AG04449 (cell line): ENCODE data around the gene CARD19.

Experiments used
- CTCF ChIA-PET: fragments of 350-600 bp; formaldehyde crosslinking; extraction: SDS; loops from one replicate; lab custom pipeline; 2021; ENCODE audit warnings: antibody characterized with exemption; lab: Yijun Ruan, JAX
- POLR2A ChIA-PET: fragments of 400-600, 350-600 bp; formaldehyde crosslinking; extraction: SDS; loops from one replicate; lab custom pipeline; 2020; ENCODE audit warnings: antibody characterized with exemption, inconsistent platforms; lab: Yijun Ruan, JAX
- DNase-seq: peaks from one replicate; pipeline ENCODE4 v3.0.0-alpha.2; 2010; ENCODE audit warnings: low read depth, low spot score
- H3K4me3 ChIP-seq: 2 replicates; pipeline ENCODE4 v1.5.1; 2011; ENCODE audit warnings: low read depth, mild to moderate bottlenecking, control low read depth, low read length
- TF ChIP-seq, protein P1 (sequence below): IDR thresholded peaks from one replicate; pipeline ENCODE4 v1.5.1; 2011; ENCODE audit warnings: mild to moderate bottlenecking, moderate library complexity, low read length, control low read depth, inconsistent platforms; ENCODE audit not compliant: insufficient read depth; ENCODE audit errors: missing control alignments

CARD19 gene

DNA sequence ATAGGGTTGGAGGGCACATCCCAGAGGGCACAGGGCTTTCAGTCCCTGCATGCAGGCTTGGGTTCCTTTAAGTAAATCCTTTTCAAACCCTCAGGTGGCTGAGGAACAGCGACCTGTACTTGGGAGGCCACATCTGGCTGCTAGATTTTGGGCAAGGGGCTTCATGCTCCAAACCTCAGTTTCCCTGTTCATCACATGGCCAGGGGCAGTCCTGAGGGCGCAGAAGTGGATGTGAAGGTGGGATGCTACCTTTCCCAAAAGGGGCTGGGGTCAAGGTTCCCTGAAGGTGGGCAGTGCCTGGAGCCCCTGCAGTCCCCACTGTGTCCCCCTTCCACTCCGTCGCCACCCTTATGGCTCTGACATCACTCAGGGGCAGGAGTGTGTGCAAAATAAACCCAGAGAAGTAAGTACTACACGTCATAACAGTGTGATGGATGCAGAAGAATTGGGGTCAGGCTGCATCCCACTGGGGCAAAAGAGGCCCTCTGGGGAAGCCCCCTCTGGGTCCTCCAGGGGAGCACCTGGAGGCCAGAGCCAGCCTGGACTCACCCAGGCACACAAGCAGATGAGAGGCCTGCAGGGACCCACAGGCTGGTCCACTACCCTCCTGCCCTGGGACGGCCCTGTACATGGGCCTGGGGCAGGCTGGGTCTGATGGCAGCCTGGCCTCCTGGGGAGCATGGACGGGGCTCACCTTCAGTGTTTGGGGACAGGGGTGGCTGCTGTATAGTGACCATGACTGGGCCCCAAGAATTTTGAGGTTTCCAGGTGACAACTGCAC lies 1.9 kb upstream of the CARD19 start:
- no peak for DNase-seq
- TF ChIP-seq, protein P1, sequence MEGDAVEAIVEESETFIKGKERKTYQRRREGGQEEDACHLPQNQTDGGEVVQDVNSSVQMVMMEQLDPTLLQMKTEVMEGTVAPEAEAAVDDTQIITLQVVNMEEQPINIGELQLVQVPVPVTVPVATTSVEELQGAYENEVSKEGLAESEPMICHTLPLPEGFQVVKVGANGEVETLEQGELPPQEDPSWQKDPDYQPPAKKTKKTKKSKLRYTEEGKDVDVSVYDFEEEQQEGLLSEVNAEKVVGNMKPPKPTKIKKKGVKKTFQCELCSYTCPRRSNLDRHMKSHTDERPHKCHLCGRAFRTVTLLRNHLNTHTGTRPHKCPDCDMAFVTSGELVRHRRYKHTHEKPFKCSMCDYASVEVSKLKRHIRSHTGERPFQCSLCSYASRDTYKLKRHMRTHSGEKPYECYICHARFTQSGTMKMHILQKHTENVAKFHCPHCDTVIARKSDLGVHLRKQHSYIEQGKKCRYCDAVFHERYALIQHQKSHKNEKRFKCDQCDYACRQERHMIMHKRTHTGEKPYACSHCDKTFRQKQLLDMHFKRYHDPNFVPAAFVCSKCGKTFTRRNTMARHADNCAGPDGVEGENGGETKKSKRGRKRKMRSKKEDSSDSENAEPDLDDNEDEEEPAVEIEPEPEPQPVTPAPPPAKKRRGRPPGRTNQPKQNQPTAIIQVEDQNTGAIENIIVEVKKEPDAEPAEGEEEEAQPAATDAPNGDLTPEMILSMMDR = no peak
- CTCF ChIA-PET = no interaction called here
- POLR2A ChIA-PET = no interaction called here
- no peak overlapping the region for H3K4me3 ChIP-seq

DNA sequence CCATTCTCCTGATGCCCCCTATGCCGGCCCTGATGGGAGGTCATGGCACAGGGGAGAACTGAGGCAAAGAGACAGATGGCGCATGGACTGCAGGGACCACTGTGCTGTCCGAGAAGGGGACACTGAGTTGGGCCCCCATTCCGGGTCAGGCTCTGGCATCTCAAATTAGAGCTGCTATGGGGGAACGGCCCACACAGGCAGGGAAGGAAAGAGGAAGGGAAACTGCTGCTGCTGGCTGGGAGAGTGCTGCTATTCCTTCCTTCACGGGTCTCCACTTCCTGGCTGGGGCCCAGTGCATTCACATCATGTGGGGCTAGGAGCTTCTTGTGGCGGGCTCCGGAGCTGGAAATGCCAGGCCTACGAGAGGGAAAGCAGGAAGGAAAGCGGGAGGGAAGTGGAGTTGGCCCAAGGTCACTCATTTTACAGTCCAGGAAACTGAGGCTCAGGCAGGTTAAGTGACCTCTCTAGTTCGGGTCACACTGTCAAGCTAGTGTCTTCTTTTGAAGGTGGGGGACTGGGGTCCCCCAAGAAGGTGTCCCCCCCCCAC lies 1.3 kb upstream of the CARD19 start:
- CTCF ChIA-PET = interaction anchor here (2.6 kb wide), 1 partner anchor 12 kb away, joined by 11 read pairs; no protein-coding TSS in a partner anchor

DNA sequence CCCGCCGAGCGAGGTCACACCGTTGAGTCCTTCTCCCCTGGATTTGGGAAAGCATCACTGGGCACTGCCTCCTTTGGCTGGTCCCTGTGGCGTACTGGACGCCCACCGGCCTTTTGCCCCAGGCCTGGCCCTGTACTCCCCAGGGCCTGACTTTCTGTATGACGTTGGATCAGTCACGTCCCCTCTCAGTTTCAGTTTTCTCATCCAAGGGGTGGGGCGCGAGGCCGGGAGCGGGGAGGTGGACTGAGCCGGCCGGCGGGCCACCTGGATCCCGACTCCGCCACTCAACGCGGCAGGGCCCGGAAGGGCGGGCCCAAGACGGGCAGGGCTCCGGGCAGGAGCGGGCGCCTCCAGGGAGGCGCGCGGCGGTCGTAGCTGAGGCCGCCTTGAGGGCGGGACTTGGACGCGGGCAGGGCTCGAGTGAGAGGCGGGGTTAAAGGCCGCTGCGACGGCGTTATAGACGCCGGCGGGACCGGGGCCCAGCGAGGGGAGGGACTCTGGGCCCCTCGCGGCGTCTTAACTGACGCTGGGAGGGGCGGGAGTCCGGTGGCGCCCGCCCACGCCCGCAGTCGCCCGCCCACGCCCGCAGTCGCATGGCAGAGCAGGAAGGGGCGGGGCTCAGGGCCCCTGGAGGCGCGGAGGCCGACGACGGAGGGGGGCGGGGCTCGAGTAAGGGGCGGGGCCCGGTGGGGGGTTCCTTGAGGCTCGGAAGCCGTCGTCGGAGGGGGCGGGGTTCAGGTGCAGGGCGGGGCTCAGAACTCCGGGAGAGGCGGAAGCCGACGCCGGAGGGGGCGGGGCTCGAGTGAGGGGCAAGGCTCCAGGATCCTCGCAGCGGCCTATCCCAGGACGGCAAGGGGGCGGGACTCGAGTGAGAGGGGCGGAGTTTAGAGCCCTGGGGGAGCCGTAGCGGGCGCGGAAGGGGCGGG lies 549 bp upstream of the CARD19 start:
- TF ChIP-seq, protein P1 = no peak
- DNase-seq = peak; percentile 85
- H3K4me3 ChIP-seq = peak overlapping the region; percentile 57
- CTCF ChIA-PET = interaction anchor here (2.6 to 4.7 kb wide), 2 partner anchors 12 to 14 kb away, joined by 11 to 43 read pairs; no protein-coding TSS in a partner anchor
- POLR2A ChIA-PET = interaction anchor here (0.7 to 1.4 kb wide), 4 partner anchors 12 to 61 kb away, joined by 3 to 4 read pairs (median 4); partner anchors contain the start of gene NINJ1

More for the DNA sequence above, 1.3 kb upstream of the CARD19 start:
- POLR2A ChIA-PET = interaction anchor here (0.7 to 1.4 kb wide), 4 partner anchors 13 to 62 kb away, joined by 3 to 4 read pairs (median 4); partner anchors contain the start of gene NINJ1
- H3K4me3 ChIP-seq = peak overlapping the region; percentile 57; the same call in 1 of the 2 replicates
- TF ChIP-seq, protein P1 = no peak
- DNase-seq = no peak

DNA sequence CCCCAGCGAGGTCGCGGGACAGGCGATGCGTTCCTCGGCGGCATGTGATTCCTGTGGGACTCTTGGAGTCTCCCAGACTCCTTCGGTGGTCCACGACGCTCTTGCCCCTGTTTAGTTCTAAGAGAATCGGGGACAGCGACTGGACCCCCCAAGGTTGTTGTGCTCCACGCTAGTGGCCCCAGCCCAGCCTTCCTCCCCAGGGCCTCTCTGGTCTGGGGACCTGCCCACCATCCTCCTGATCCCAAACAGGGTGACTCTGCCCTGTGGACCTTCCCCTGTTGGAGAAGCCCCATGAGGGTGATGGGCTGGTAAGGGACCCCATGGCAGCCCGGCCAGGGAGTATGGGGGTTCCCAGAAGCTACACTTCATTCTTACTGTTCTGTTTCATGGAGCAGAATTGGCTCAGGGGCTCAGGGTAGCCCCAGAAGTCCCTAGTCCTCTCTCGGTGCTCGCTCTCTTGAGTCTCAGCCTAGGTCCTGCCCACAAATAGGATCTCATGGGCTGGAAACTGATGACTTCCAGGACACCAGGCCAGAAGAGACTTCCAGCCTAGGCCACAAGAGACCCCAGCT lies 880 bp downstream of the CARD19 start:
- POLR2A ChIA-PET = no interaction called here
- DNase-seq = no peak
- TF ChIP-seq, protein P1 = no peak
- H3K4me3 ChIP-seq = peak overlapping the region; percentile 77
- CTCF ChIA-PET = interaction anchor here (2.6 to 4.7 kb wide), 2 partner anchors 10 to 13 kb away, joined by 11 to 43 read pairs; no protein-coding TSS in a partner anchor

DNA sequence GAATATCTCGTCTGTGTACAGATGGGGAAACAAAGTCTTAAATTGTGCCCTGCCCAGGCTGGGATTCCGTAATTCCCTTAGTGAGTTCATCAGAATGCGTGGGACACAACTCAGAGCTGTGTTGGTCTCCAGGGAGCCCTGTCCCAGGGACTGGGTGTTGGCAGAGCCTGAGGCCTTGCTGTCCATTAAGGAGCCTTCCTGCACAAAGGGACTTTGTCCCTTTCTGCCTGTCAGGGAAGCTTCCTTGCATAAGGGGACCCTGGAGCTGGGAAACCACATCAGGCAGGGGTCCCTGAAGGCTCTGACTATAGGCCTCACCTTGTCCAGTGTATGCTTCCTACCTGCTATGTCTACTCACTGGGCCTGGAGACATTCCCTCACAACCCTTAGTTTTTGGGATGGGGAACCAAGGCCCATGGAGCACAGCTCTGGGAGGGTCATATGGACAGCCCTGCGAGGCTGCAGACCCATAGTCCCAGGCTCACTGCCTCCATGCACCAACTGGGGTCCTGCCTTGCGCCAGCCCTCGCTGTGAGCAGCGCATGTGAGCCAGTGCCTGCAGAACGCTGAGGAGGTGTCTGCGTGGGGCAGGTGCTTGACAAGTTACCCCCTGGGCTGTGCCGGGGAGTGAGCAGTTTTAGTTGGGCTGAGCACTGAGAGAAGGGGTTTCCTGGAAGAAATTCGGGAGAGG lies 1.6 kb downstream of the CARD19 start:
- peak overlapping the region; percentile 77 for H3K4me3 ChIP-seq
- ChIA-PET POLR2A (no interaction called here), CTCF (interaction anchor here (0.8 to 4.7 kb wide), 5 partner anchors 9 to 36 kb away, joined by 3 to 43 read pairs (median 8); partner anchors contain the start of gene NINJ1)
- TF ChIP-seq, protein P1 = no peak
- DNase-seq = no peak
